Measurements from ENCODE around the gene SAP30L. TPM values are rescaled to one million over a fixed set of nuclear protein-coding genes. Genes with fewer than 3 reads are reported as not detected.

Gene SAP30L, protein sequence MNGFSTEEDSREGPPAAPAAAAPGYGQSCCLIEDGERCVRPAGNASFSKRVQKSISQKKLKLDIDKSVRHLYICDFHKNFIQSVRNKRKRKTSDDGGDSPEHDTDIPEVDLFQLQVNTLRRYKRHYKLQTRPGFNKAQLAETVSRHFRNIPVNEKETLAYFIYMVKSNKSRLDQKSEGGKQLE
- total RNA-seq = 10 to 100 TPM; 31.1 to 34.8 TPM
- polyA plus RNA-seq (ENCODE audit: insufficient read length in 6 of 6) = 10 to 100 TPM; 42.0 to 55.7 (median 46.3) TPM
- long read RNA-seq, donor 1, full-length matches to known transcripts = 36 of 36 reads
- long read RNA-seq, donor 1, partial matches to known transcripts = 0 of 36 reads
- long read RNA-seq, donor 1, other reads (novel, unspliced or antisense) = 0 of 36 reads
- long read RNA-seq, donor 2, full-length matches to known transcripts = 31 of 31 reads
- long read RNA-seq, donor 2, partial matches to known transcripts = 0 of 31 reads
- long read RNA-seq, donor 2, other reads (novel, unspliced or antisense) = 0 of 31 reads
- long read RNA-seq, donor 3, full-length matches to known transcripts = 21 of 21 reads
- long read RNA-seq, donor 3, partial matches to known transcripts = 0 of 21 reads
- long read RNA-seq, donor 3, other reads (novel, unspliced or antisense) = 0 of 21 reads
- long read RNA-seq, donor 4 = 0 reads
- long read RNA-seq, donor 5, full-length matches to known transcripts = 16 of 16 reads
- long read RNA-seq, donor 5, partial matches to known transcripts = 0 of 16 reads
- long read RNA-seq, donor 5, other reads (novel, unspliced or antisense) = 0 of 16 reads
- long read RNA-seq, donor 6, full-length matches to known transcripts = 32 of 32 reads
- long read RNA-seq, donor 6, partial matches to known transcripts = 0 of 32 reads
- long read RNA-seq, donor 6, other reads (novel, unspliced or antisense) = 0 of 32 reads
- long read RNA-seq, donor 7, full-length matches to known transcripts = 14 of 14 reads
- long read RNA-seq, donor 7, partial matches to known transcripts = 0 of 14 reads
- long read RNA-seq, donor 7, other reads (novel, unspliced or antisense) = 0 of 14 reads
- long read RNA-seq, donor 8, full-length matches to known transcripts = 17 of 17 reads
- long read RNA-seq, donor 8, partial matches to known transcripts = 0 of 17 reads
- long read RNA-seq, donor 8, other reads (novel, unspliced or antisense) = 0 of 17 reads
- long read RNA-seq, donor 9 = 0 reads
- long read RNA-seq, donor 10 = 0 reads
- long read RNA-seq, donor 11, full-length matches to known transcripts = 20 of 20 reads
- long read RNA-seq, donor 11, partial matches to known transcripts = 0 of 20 reads
- long read RNA-seq, donor 11, other reads (novel, unspliced or antisense) = 0 of 20 reads
- long read RNA-seq, donor 12, full-length matches to known transcripts = 15 of 15 reads
- long read RNA-seq, donor 12, partial matches to known transcripts = 0 of 15 reads
- long read RNA-seq, donor 12, other reads (novel, unspliced or antisense) = 0 of 15 reads

DNA sequence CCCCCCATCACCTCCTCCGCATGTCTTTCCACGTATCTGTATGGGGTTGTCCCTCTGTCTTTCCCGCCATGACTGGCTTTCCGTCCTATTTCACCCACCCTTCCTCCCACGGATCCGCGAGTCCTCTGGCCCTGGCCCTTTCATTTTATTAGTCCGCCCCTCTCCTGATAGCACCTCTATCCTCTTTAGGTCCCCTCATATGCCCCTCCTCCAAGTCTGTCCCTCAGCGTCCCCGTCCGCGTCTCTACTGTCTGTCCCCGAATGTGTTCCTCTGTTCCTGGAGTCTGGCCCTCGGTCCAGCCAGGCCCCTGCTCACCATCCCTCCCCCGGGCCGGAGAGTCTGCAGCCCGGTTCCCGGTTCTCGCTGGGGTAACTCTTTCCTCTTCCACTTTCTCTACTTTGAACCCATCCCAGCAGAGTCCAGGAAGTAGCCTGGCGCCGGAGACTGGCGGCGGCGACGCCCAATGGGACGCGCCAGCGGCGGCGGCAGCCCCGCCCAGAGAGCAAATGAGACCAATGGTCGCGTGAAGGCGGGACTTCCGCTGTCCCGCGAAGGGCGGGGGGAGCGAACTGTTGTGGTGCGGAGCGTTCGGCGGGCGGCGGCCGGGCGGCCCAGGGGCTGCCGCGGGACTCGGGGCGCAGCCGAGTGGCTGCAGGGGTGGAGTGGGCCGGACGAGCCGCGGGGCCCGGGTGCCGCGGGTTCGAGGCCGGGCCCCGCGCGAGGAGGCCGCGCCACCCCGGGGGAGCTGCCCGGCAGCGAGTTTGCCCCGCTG is at the start of gene SAP30L:
SAP30L (plus strand) TSS at position 576 of the 773 bp plus-strand sequence. CDS start 608 bp downstream, outside the sequence.
- Histone ChIP-seq H3K4me3 (peak within 1 kb of the TSS; percentile 91 to 99), H3K27me3 (no peaks in the 10 kb centered on the region), H3K4me1 (peaks cover 9 to 55% of the 10 kb centered on the region in 2 donors), H3K27ac (peak within 1 kb of the TSS; percentile 80 to 90), H3K9me3 (no peaks in the 10 kb centered on the region), H3K36me3 (peaks cover 0 to 30% of the 10 kb centered on the region in 2 donors)
- TF ChIP-seq, protein P1, sequence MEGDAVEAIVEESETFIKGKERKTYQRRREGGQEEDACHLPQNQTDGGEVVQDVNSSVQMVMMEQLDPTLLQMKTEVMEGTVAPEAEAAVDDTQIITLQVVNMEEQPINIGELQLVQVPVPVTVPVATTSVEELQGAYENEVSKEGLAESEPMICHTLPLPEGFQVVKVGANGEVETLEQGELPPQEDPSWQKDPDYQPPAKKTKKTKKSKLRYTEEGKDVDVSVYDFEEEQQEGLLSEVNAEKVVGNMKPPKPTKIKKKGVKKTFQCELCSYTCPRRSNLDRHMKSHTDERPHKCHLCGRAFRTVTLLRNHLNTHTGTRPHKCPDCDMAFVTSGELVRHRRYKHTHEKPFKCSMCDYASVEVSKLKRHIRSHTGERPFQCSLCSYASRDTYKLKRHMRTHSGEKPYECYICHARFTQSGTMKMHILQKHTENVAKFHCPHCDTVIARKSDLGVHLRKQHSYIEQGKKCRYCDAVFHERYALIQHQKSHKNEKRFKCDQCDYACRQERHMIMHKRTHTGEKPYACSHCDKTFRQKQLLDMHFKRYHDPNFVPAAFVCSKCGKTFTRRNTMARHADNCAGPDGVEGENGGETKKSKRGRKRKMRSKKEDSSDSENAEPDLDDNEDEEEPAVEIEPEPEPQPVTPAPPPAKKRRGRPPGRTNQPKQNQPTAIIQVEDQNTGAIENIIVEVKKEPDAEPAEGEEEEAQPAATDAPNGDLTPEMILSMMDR (IDR thresholded peaks at IDR 0.05) = no peak
- peak; percentile 92 to 96 (median 96) for DNase-seq
- intact Hi-C loops (cut with DNase I) = no loop called here
- ATAC-seq = peak; percentile 98

DNA sequence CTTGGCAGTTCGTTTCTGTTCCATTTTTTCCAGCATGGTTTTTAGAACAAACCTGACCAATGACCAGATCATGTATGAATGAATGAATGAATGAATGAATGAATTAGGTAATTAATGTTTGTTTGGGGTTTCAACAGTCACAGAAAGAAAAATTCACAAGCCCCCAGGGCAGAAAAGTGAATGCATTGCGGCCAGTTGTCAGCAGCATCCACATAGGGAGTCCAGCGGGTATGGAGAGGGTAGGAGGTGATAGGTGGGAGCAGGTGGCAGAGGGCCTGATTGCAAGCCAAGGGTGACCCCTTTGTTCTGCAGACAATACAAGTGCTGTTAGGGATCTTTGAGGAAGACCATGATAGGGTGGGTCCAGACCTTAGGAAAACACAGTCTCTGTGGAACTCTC is 49.7 kb upstream of the SAP30L start:
- Histone ChIP-seq H3K36me3 (peaks cover 0 to 25% of the 10 kb centered on the region in 2 donors), H3K27ac (no peak overlapping the region), H3K27me3 (no peaks in the 10 kb centered on the region), H3K9me3 (no peaks in the 10 kb centered on the region), H3K4me1 (peaks cover 0 to 8% of the 10 kb centered on the region in 2 donors), H3K4me3 (no peak overlapping the region)
- ATAC-seq (no peak), DNase-seq (no peak)
- intact Hi-C loops (cut with DNase I) = no loop called here
- TF ChIP-seq, protein P1 (IDR thresholded peaks at IDR 0.05) = no peak

DNA sequence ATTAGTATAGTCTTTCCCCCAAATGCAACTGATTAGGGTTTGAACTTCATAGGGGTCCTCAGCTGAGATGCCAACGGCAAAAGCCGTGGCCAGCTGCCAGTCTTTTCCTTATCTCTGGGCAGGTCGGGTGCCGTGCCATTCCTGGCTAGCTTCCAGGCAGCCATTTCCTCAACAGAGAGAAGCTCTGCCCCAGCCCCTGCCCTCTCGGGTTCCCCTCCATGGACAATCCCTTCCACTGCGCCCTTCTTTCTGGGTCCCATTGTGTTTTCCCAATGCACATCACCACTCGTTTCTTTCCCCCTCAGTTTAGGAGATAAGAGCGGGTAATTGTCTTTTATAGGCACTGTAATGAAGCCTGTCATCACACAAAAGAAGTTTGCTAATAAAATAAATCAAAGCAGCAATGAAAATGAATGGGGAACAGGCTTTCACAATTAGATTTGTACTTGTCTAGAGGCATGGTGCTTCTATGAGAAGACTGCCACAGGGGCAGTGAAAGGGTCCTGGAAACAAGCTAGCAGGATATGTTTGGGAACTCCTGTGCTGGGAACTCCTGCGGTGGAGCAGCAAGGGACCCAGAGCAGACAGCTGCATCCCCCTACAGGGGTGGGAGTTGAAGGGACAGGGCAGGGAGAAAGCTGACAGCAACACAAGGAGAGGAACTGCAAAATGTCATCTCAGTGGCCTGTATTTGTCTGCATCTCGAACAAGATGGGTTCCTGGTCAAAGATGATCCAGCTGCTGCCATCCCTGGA is 48.0 kb upstream of the SAP30L start:
- peaks cover 0 to 15% of the 10 kb centered on the region in 2 donors for H3K36me3 ChIP-seq
- H3K4me3 ChIP-seq = no peak overlapping the region
- no peaks in the 10 kb centered on the region for H3K9me3 ChIP-seq
- ATAC-seq (peak; percentile 27), DNase-seq (peak in 1 of 4 donors; percentile 34)
- no peak overlapping the region for H3K27ac ChIP-seq
- intact Hi-C loops (cut with DNase I) = no loop called here
- TF ChIP-seq, protein P1 (IDR thresholded peaks at IDR 0.05) = no peak
- H3K4me1 ChIP-seq = peaks cover 0 to 8% of the 10 kb centered on the region in 2 donors
- no peaks in the 10 kb centered on the region for H3K27me3 ChIP-seq

DNA sequence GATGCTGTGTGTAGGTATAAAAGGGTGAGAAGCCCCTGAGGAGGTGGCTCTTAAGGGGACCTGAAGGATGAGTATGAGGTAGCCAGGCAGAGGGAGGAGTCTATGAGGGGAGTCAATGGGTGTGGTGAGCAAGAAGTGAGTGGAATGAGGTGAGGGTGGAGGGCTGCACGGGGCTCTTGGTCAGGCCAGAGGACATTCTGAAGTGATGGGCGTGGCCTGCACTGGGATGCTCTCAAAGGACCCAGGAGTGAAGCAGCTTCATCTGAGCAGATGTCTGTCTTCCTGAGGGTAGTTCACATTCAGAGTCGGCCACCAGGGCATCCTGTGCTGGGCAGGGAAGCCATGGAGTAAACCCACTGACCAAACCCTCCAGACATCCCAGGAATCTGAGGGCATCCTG is 45.1 kb upstream of the SAP30L start:
- peaks cover 0 to 3% of the 10 kb centered on the region in 2 donors for H3K36me3 ChIP-seq
- DNase-seq = no peak
- intact Hi-C loops (cut with DNase I) = no loop called here
- H3K9me3 ChIP-seq = no peaks in the 10 kb centered on the region
- peaks cover 0 to 19% of the 10 kb centered on the region in 2 donors for H3K4me1 ChIP-seq
- no peaks in the 10 kb centered on the region for H3K27me3 ChIP-seq
- H3K27ac ChIP-seq = no peak overlapping the region
- no peak for ATAC-seq
- TF ChIP-seq, protein P1 (IDR thresholded peaks at IDR 0.05) = no peak
- H3K4me3 ChIP-seq = no peak overlapping the region

Measured in left lung (tissue), 14 donors.